WTC11 (cell line): ENCODE results near the gene PLCXD1. TPM values are rescaled to one million over a fixed set of nuclear protein-coding genes. Genes with fewer than 3 reads are reported as not detected.

Experiments used
- ATAC-seq: fragments of 200-7000 bp; cut with Tn5 transposase; 2 replicates; pipeline ENCODE4 v1.10.0; 2021; ENCODE audit warnings: mild to moderate bottlenecking, moderate library complexity
- CTCF ChIA-PET: fragments of 300-600 bp; sonication (Branson Sonifier 250); formaldehyde crosslinking; loops from one replicate; lab custom pipeline; 2021; ENCODE audit warnings: antibody characterized with exemption; lab: Charles Lee
- POLR2A ChIA-PET: fragments of 350-600 bp; sonication (Branson Sonifier 250); formaldehyde crosslinking; loops from one replicate; lab custom pipeline; 2021; ENCODE audit warnings: antibody characterized with exemption; lab: Charles Lee
- DNase-seq: peaks from one replicate; pipeline ENCODE4 v3.0.0; 2021; ENCODE audit warnings: low spot score
- H3K27ac Mint-ChIP-seq: 2 replicates; pipeline ENCODE4 v1.8.0; 2021; ENCODE audit warnings: mixed read lengths
- H3K27me3 Mint-ChIP-seq: 2 replicates; pipeline ENCODE4 v1.8.0; 2021; ENCODE audit warnings: low read depth, mild to moderate bottlenecking, moderate library complexity, mixed read lengths
- H3K36me3 Mint-ChIP-seq: 2 replicates; pipeline ENCODE4 v1.8.0; 2021; ENCODE audit warnings: mixed read lengths
- H3K4me1 Mint-ChIP-seq: 2 replicates; pipeline ENCODE4 v1.8.0; 2022; ENCODE audit warnings: mixed read lengths
- H3K4me3 Mint-ChIP-seq: 2 replicates; pipeline ENCODE4 v1.8.0; 2021; ENCODE audit warnings: mild to moderate bottlenecking, moderate library complexity, mixed read lengths
- H3K9me3 Mint-ChIP-seq: 2 replicates; pipeline ENCODE4 v1.8.0; 2021; ENCODE audit warnings: mixed read lengths
- CREM ChIP-seq: sonication (generic); formaldehyde crosslinking; IDR thresholded peaks from 2 replicates; pipeline ENCODE4 v1.8.1; 2022; ENCODE audit warnings: mild to moderate bottlenecking, missing genetic modification reagents, moderate library complexity
- E2F1 ChIP-seq: sonication (generic); formaldehyde crosslinking; IDR thresholded peaks from 2 replicates; pipeline ENCODE4 v1.8.0; 2022; ENCODE audit warnings: mild to moderate bottlenecking, missing genetic modification reagents
- ESRRA ChIP-seq: sonication (generic); formaldehyde crosslinking; IDR thresholded peaks from 2 replicates; pipeline ENCODE4 v1.8.1; 2022; ENCODE audit warnings: mild to moderate bottlenecking, missing genetic modification reagents, borderline replicate concordance
- GABPB1 ChIP-seq: sonication (generic); formaldehyde crosslinking; IDR thresholded peaks from 2 replicates; pipeline ENCODE4 v1.8.1; 2023; ENCODE audit warnings: mild to moderate bottlenecking, missing genetic modification reagents
- NR2C2 ChIP-seq: sonication (generic); formaldehyde crosslinking; IDR thresholded peaks from 2 replicates; pipeline ENCODE4 v1.8.0; 2022; ENCODE audit warnings: mild to moderate bottlenecking, missing genetic modification reagents
- OVOL2 ChIP-seq: fragments of 250-450 bp; sonication (Bioruptor Pico); IDR thresholded peaks from 2 replicates; pipeline ENCODE4 v1.9.0; 2021; ENCODE audit warnings: mild to moderate bottlenecking, borderline replicate concordance
- TCF7 ChIP-seq: sonication (generic); formaldehyde crosslinking; IDR thresholded peaks from 2 replicates; pipeline ENCODE4 v1.8.0; 2022; ENCODE audit warnings: mild to moderate bottlenecking, low read depth, missing genetic modification reagents, moderate library complexity
- USF1 ChIP-seq: sonication (generic); formaldehyde crosslinking; IDR thresholded peaks from 2 replicates; pipeline ENCODE4 v1.8.0; 2022; ENCODE audit warnings: mild to moderate bottlenecking, missing genetic modification reagents
- ZNF512 ChIP-seq: sonication (generic); formaldehyde crosslinking; IDR thresholded peaks from 2 replicates; pipeline ENCODE4 v1.8.1; 2022; ENCODE audit warnings: missing genetic modification reagents, borderline replicate concordance
- total RNA-seq: library from RNA; stranded (reverse); gene quantifications from 3 replicates; pipeline ENCODE4 v1.2.3, GENCODE V29; 2021
- TF ChIP-seq, protein P1 (sequence below): sonication (generic); formaldehyde crosslinking; IDR thresholded peaks from 2 replicates; pipeline ENCODE4 v1.8.0; 2023; ENCODE audit warnings: missing genetic modification reagents, mild to moderate bottlenecking, borderline replicate concordance
- TF ChIP-seq, protein P2 (sequence below): sonication (generic); formaldehyde crosslinking; IDR thresholded peaks from 2 replicates; pipeline ENCODE4 v1.8.1; 2023; ENCODE audit warnings: mild to moderate bottlenecking, missing genetic modification reagents, moderate library complexity
- TF ChIP-seq, protein P3 (sequence below): sonication (generic); formaldehyde crosslinking; IDR thresholded peaks from 2 replicates; pipeline ENCODE4 v1.8.1; 2023; ENCODE audit warnings: mild to moderate bottlenecking, missing genetic modification reagents
- TF ChIP-seq, protein P4 (sequence below): sonication (generic); formaldehyde crosslinking; IDR thresholded peaks from 2 replicates; pipeline ENCODE4 v1.8.1; 2022; ENCODE audit warnings: mild to moderate bottlenecking, moderate library complexity, missing genetic modification reagents
- TF ChIP-seq, protein P5 (sequence below): fragments of 250-450 bp; sonication (Bioruptor Pico); IDR thresholded peaks from 2 replicates; pipeline ENCODE4 v1.9.0; 2021; ENCODE audit warnings: moderate library complexity, mild to moderate bottlenecking, inconsistent platforms, borderline replicate concordance
- TF ChIP-seq, protein P6 (sequence below): sonication (generic); formaldehyde crosslinking; conservative IDR thresholded peaks from 2 replicates; pipeline ENCODE4 v1.8.1; 2023; ENCODE audit warnings: mild to moderate bottlenecking, low read depth, missing genetic modification reagents, moderate library complexity
- TF ChIP-seq, protein P7 (sequence below): sonication (generic); formaldehyde crosslinking; IDR thresholded peaks from 2 replicates; pipeline ENCODE4 v1.8.0; 2022; ENCODE audit warnings: mild to moderate bottlenecking, missing genetic modification reagents

Gene PLCXD1
- total RNA-seq, 1 experiment from 2014 or later = 131 TPM

DNA sequence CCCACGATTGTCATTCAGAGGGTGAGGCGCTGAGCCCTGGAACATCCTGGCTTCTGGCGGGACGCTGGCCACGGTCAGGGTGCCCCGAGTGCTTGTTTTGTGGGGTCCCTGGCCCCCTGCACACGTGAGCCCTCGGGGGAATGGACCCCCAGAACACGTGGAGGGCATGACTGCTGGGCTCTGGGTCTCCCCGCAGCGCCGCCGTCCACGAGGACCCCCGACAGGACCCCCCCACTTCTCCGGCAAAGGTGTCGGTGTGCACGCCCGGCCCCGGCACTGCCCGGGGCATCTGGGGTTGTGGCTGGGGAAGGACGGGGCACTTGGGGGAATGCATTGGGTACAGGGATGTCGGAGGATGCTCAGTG lies 51.3 kb downstream of the PLCXD1 start (continued):
- TF ChIP-seq, protein P1, sequence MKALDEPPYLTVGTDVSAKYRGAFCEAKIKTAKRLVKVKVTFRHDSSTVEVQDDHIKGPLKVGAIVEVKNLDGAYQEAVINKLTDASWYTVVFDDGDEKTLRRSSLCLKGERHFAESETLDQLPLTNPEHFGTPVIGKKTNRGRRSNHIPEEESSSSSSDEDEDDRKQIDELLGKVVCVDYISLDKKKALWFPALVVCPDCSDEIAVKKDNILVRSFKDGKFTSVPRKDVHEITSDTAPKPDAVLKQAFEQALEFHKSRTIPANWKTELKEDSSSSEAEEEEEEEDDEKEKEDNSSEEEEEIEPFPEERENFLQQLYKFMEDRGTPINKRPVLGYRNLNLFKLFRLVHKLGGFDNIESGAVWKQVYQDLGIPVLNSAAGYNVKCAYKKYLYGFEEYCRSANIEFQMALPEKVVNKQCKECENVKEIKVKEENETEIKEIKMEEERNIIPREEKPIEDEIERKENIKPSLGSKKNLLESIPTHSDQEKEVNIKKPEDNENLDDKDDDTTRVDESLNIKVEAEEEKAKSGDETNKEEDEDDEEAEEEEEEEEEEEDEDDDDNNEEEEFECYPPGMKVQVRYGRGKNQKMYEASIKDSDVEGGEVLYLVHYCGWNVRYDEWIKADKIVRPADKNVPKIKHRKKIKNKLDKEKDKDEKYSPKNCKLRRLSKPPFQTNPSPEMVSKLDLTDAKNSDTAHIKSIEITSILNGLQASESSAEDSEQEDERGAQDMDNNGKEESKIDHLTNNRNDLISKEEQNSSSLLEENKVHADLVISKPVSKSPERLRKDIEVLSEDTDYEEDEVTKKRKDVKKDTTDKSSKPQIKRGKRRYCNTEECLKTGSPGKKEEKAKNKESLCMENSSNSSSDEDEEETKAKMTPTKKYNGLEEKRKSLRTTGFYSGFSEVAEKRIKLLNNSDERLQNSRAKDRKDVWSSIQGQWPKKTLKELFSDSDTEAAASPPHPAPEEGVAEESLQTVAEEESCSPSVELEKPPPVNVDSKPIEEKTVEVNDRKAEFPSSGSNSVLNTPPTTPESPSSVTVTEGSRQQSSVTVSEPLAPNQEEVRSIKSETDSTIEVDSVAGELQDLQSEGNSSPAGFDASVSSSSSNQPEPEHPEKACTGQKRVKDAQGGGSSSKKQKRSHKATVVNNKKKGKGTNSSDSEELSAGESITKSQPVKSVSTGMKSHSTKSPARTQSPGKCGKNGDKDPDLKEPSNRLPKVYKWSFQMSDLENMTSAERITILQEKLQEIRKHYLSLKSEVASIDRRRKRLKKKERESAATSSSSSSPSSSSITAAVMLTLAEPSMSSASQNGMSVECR (CRISPR knock-in tag) = no peak
- TF ChIP-seq, protein P2, sequence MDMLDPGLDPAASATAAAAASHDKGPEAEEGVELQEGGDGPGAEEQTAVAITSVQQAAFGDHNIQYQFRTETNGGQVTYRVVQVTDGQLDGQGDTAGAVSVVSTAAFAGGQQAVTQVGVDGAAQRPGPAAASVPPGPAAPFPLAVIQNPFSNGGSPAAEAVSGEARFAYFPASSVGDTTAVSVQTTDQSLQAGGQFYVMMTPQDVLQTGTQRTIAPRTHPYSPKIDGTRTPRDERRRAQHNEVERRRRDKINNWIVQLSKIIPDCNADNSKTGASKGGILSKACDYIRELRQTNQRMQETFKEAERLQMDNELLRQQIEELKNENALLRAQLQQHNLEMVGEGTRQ (CRISPR knock-in tag) = no peak
- TF ChIP-seq TCF7 (CRISPR knock-in tag) (no peak), OVOL2 (CRISPR knock-in tag) (no peak), ESRRA (CRISPR knock-in tag) (no peak), E2F1 (CRISPR knock-in tag) (no peak), USF1 (no peak), NR2C2 (no peak), ZNF512 (CRISPR knock-in tag) (no peak)
- TF ChIP-seq, protein P3, sequence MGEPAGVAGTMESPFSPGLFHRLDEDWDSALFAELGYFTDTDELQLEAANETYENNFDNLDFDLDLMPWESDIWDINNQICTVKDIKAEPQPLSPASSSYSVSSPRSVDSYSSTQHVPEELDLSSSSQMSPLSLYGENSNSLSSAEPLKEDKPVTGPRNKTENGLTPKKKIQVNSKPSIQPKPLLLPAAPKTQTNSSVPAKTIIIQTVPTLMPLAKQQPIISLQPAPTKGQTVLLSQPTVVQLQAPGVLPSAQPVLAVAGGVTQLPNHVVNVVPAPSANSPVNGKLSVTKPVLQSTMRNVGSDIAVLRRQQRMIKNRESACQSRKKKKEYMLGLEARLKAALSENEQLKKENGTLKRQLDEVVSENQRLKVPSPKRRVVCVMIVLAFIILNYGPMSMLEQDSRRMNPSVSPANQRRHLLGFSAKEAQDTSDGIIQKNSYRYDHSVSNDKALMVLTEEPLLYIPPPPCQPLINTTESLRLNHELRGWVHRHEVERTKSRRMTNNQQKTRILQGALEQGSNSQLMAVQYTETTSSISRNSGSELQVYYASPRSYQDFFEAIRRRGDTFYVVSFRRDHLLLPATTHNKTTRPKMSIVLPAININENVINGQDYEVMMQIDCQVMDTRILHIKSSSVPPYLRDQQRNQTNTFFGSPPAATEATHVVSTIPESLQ (CRISPR knock-in tag) = no peak
- TF ChIP-seq, protein P4, sequence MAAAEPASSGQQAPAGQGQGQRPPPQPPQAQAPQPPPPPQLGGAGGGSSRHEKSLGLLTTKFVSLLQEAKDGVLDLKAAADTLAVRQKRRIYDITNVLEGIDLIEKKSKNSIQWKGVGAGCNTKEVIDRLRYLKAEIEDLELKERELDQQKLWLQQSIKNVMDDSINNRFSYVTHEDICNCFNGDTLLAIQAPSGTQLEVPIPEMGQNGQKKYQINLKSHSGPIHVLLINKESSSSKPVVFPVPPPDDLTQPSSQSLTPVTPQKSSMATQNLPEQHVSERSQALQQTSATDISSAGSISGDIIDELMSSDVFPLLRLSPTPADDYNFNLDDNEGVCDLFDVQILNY (CRISPR knock-in tag) = no peak

DNA sequence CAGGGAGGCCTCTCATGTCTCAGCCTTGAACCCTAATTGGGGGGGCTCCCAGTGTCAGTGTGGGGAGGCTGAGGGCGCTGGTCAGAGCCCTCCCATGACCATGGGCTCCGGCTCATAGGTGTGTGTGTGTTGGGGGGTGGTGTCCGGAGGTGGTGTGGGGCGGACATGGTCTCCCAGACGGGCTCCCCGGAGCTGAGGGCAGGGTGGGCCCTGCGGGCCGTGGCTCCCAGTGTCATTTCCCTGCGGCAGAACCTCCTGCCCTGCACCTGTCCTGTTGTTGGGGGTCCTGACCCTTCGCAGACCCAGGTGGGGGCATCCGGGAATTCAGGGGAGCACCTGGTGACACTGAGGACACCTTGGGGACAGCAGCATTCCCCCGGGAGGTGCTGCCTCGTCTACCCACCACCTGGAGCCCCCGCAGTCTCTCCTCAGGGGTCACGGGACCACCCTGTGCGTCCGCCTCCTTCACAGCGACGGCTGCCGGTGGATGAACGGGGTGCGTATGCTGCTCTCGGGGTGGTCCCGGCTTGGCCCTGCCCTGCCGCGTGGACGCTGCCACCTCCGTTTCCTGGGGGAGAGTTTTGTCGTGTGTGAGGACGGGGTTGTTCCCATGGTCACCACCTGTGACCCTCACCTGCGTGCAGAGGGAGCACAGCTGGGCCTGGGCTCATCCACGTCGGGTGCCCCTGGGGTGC lies 51.9 kb downstream of the PLCXD1 start:
- CTCF ChIA-PET = no interaction called here
- H3K4me1 Mint-ChIP-seq = no peaks in the 10 kb centered on the region
- H3K36me3 Mint-ChIP-seq = peaks cover 18% of the 10 kb centered on the region
- POLR2A ChIA-PET = no interaction called here
- DNase-seq (no peak), ATAC-seq (no peak)
- 0 out of 2 replicates have a peak, but pooled peaks cover 3% of the 10 kb centered on the region for H3K27me3 Mint-ChIP-seq
- H3K9me3 Mint-ChIP-seq = no peaks in the 10 kb centered on the region
- no peak overlapping the region for H3K27ac Mint-ChIP-seq
- no peak overlapping the region for H3K4me3 Mint-ChIP-seq
- TF ChIP-seq, protein P5, sequence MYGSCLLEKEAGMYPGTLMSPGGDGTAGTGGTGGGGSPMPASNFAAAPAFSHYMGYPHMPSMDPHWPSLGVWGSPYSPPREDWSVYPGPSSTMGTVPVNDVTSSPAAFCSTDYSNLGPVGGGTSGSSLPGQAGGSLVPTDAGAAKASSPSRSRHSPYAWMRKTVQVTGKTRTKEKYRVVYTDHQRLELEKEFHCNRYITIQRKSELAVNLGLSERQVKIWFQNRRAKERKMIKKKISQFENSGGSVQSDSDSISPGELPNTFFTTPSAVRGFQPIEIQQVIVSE (CRISPR knock-in tag) = no peak
- TF ChIP-seq, protein P6, sequence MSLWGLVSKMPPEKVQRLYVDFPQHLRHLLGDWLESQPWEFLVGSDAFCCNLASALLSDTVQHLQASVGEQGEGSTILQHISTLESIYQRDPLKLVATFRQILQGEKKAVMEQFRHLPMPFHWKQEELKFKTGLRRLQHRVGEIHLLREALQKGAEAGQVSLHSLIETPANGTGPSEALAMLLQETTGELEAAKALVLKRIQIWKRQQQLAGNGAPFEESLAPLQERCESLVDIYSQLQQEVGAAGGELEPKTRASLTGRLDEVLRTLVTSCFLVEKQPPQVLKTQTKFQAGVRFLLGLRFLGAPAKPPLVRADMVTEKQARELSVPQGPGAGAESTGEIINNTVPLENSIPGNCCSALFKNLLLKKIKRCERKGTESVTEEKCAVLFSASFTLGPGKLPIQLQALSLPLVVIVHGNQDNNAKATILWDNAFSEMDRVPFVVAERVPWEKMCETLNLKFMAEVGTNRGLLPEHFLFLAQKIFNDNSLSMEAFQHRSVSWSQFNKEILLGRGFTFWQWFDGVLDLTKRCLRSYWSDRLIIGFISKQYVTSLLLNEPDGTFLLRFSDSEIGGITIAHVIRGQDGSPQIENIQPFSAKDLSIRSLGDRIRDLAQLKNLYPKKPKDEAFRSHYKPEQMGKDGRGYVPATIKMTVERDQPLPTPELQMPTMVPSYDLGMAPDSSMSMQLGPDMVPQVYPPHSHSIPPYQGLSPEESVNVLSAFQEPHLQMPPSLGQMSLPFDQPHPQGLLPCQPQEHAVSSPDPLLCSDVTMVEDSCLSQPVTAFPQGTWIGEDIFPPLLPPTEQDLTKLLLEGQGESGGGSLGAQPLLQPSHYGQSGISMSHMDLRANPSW (CRISPR knock-in tag) = no peak
- TF ChIP-seq, protein P7, sequence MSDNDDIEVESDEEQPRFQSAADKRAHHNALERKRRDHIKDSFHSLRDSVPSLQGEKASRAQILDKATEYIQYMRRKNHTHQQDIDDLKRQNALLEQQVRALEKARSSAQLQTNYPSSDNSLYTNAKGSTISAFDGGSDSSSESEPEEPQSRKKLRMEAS (CRISPR knock-in tag) = no peak
- no peak for TF ChIP-seq GABPB1
- no peak for TF ChIP-seq CREM (CRISPR knock-in tag)
